ENCODE data around the gene GTPBP4. TPM values are rescaled to one million over a fixed set of nuclear protein-coding genes. Genes with fewer than 3 reads are reported as not detected.
A peak's percentile ranks its signal among the peaks of the same experiment; 100 is the strongest.

GTPBP4 gene
- total RNA-seq = 10 to 100 TPM; 17.9 to 44.7 (median 30.5) TPM
- 10 to 100 TPM; 18.4 to 32.7 TPM for polyA plus RNA-seq
- long read RNA-seq, donor 1, full-length matches to known transcripts = 32 of 216 reads
- long read RNA-seq, donor 1, partial matches to known transcripts = 163 of 216 reads
- long read RNA-seq, donor 1, other reads (novel, unspliced or antisense) = 21 of 216 reads
- long read RNA-seq, donor 2, full-length matches to known transcripts = 14 of 31 reads
- long read RNA-seq, donor 2, partial matches to known transcripts = 17 of 31 reads
- long read RNA-seq, donor 2, other reads (novel, unspliced or antisense) = 0 of 31 reads
- long read RNA-seq, donor 3, full-length matches to known transcripts = 58 of 66 reads
- long read RNA-seq, donor 3, partial matches to known transcripts = 3 of 66 reads
- long read RNA-seq, donor 3, other reads (novel, unspliced or antisense) = 5 of 66 reads

- peak; percentile 98 to 99 (median 99) for DNase-seq
- H3K27ac ChIP-seq = peak within 1 kb of the TSS; percentile 43 to 89
- intact Hi-C loops (cut with DNase I) = loop anchor here in 1 of 4 donors (5.0 kb wide), 2 partner anchors 56 to 59 kb away; partner anchors contain the start of genes IDI1 and LARP4B
- H3K36me3 ChIP-seq = no peaks in the 10 kb centered on the region
- no peaks in the 10 kb centered on the region for H3K9me3 ChIP-seq
- H3K27me3 ChIP-seq = no peaks in the 10 kb centered on the region
- H3K4me3 ChIP-seq = peak within 1 kb of the TSS; percentile 86
- TF ChIP-seq, protein P1, sequence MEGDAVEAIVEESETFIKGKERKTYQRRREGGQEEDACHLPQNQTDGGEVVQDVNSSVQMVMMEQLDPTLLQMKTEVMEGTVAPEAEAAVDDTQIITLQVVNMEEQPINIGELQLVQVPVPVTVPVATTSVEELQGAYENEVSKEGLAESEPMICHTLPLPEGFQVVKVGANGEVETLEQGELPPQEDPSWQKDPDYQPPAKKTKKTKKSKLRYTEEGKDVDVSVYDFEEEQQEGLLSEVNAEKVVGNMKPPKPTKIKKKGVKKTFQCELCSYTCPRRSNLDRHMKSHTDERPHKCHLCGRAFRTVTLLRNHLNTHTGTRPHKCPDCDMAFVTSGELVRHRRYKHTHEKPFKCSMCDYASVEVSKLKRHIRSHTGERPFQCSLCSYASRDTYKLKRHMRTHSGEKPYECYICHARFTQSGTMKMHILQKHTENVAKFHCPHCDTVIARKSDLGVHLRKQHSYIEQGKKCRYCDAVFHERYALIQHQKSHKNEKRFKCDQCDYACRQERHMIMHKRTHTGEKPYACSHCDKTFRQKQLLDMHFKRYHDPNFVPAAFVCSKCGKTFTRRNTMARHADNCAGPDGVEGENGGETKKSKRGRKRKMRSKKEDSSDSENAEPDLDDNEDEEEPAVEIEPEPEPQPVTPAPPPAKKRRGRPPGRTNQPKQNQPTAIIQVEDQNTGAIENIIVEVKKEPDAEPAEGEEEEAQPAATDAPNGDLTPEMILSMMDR (IDR thresholded peaks at IDR 0.05) = no peak
- TF ChIP-seq EP300 (IDR thresholded peaks at IDR 0.05) (peak; percentile 19), POLR2A (IDR thresholded peaks at IDR 0.05) (peak; percentile 62)
- H3K4me1 ChIP-seq (ENCODE audit: insufficient read depth) = peaks cover 12% of the 10 kb centered on the region
- 0 to 1% (median 1%) methylated on average over 52 to 74 of the region's 74 CpGs for WGBS, 3 donors
Observed at GRCh38 chr10:987870-988666, at the start of gene GTPBP4. TSS of gene GTPBP4 (plus strand) at chr10:988434. CDS start at chr10:988480, 46 bp downstream.

- WGBS, 3 donors = 76 to 84% (median 81%) methylated on average over 10 of the region's 10 CpGs
- intact Hi-C loops (cut with DNase I) = loop anchor here in 1 of 4 donors (10.0 kb wide), 1 partner anchor 116 kb away; the partner anchor contains the start of gene WDR37
- DNase-seq = no peak
- H3K36me3 ChIP-seq = no peaks in the 10 kb centered on the region
- no peak overlapping the region for H3K27ac ChIP-seq
- no peak overlapping the region for H3K4me3 ChIP-seq
- TF ChIP-seq POLR2A (IDR thresholded peaks at IDR 0.05) (no peak), EP300 (IDR thresholded peaks at IDR 0.05) (no peak)
- TF ChIP-seq, protein P1 (IDR thresholded peaks at IDR 0.05) = no peak
- no peaks in the 10 kb centered on the region for H3K9me3 ChIP-seq
- H3K27me3 ChIP-seq = no peaks in the 10 kb centered on the region
- H3K4me1 ChIP-seq (ENCODE audit: insufficient read depth) = no peaks in the 10 kb centered on the region
Observed at GRCh38 chr10:938941-939678, 49.1 kb upstream of the GTPBP4 start.

GRCh38 chr10:943334-944033 lies 44.8 kb upstream of the GTPBP4 start:
- WGBS, 3 donors = 85 to 90% (median 89%) methylated on average over 17 of the region's 17 CpGs
- TF ChIP-seq POLR2A (IDR thresholded peaks at IDR 0.05) = no peak
- Histone ChIP-seq H3K9me3 (no peaks in the 10 kb centered on the region), H3K36me3 (no peaks in the 10 kb centered on the region), H3K4me3 (no peak overlapping the region), H3K27me3 (no peaks in the 10 kb centered on the region), H3K4me1 (ENCODE audit: insufficient read depth) (no peaks in the 10 kb centered on the region), H3K27ac (no peak overlapping the region)
- intact Hi-C loops (cut with DNase I) = no loop called here
- DNase-seq = no peak

- DNase-seq = peak in 1 of 5 donors; percentile 25
- Histone ChIP-seq H3K36me3 (no peaks in the 10 kb centered on the region), H3K4me3 (no peak overlapping the region), H3K4me1 (ENCODE audit: insufficient read depth) (no peaks in the 10 kb centered on the region), H3K27ac (no peak overlapping the region), H3K9me3 (no peaks in the 10 kb centered on the region), H3K27me3 (no peaks in the 10 kb centered on the region)
- no peak for TF ChIP-seq EP300 (IDR thresholded peaks at IDR 0.05)
- TF ChIP-seq POLR2A (IDR thresholded peaks at IDR 0.05) = no peak
- TF ChIP-seq, protein P1 (IDR thresholded peaks at IDR 0.05) = no peak
- WGBS, 3 donors = 63 to 79% (median 73%) methylated on average over 14 of the region's 14 CpGs
- intact Hi-C loops (cut with DNase I) = no loop called here
Observed at GRCh38 chr10:944034-944831, 44.0 kb upstream of the GTPBP4 start.
